ENCODE measurements around the gene SPAG5.
"Not testable (repeated sequence)": the region's sequence is repeated elsewhere in the genome, so short reads cannot be mapped to it uniquely, and the experiment has no call there.

The SPAG5 gene

DNA sequence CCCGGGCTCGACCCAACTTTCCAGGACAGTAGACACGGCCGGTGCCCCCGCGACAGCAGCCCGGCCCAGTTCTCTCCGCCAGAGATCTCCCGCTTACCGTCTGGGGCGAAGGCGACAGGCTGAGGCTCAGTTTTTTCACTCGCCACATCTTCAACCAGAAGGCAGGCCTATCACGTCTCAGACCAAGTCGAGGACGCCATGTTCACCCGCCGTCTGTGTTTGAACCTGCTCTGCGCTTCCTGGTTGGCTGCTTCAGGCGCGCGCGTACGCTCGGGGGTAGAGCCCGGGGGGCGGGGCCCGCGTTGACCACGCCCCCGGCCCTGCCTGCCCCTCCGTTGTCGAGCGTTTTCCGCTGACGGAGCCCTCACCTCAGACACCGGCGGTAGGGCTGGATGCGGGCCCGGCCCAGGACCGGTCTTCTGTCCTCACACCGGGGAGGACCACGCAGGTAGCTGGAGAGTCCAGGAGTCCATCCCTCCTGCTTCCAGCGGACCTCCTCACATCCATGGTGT lies at the start of gene SPAG5:
SPAG5 (minus strand) TSS at position 227 of the 512 bp plus-strand sequence; CDS start at position 148, 79 bp downstream.
- peak; percentile 85 for DNase-seq

DNA sequence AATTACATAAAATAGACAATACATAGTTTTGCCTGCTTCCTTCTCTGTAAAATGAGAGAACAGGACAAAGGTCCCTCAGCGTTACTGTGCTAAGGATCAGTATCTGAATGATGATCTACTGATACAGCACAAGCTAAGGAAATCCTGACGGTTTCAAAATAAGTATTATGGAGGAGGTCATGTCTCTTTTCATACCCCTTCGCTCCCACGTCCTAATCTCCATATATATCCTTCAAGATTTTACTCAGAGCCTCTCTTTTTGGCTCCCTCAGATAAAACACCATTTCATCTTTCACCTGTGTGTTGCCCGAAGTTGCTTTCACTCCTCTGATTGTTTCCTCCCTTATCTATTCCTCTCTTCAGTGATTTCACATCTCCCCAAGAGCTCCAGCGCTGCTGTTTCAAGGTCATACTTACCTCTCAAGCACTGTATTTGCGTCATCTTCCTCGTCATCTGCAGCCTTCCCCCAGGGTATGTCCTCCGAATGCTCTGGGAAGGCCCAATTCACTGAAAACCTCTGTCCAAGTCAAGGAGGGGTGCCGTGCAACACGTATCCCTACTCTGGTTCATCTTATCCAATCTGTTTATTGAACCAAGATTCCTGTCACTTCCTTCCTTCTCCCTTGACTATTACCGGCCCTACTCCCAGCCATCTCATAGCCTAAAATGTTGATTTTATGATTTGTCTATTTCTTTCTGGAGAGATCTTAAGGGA lies 47.4 kb upstream of the SPAG5 start:
- no peak for DNase-seq

DNA sequence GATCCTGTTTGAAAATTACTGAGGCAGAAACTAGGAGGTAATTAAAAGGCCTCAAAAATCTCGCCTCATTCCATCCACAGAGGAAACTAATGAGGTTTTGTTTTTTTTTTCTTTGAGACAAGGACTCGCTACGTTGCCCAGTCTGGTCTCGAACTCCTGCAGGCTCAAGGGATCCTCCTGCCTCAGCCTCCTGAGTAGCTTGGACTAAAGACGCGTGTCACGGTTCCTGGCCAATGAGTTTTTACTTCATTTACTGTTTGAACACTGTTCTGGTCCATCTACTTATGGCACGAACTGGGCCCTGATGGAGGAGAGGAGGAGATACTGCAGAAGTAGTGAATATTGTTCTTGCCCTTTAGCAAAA lies 46.7 kb upstream of the SPAG5 start:
- DNase-seq, result no peak

DNA sequence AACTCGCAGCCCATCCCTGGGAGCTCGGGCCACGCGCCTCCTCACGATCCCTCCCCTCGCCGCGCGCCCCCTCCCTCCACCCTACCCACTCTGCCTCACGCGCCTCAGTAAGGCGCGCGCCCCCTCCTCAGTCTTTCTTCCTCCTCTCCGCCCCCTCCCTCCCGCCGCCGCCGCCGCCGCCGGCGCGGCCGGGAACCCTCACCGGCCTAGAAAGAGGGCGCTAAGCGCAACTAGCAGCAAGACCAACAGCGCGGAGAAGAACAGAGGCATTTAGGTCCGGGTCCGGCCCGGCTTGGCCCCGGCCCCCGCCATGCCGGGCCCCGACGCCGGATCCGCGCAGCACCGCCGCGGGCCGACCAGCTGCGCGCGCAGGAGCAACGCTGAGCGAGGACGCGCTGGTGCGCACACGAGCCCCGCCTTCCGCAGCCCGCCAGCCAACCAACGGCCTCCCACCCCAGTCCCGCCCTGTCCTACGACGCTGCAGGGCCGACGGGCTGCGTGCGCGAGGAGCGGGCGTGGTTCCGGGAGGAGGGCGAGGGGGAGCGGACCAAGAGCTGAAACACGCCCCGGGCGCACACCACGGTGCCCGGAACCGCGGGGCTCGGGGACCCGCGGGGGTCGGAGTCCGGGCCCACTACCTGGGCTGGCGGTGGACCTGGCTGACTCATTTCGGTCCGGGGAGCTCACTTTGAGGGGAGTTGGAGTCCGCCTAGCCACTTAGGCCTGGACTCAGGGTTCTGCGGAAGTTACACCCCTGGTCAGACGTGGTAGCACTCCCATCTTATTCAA lies 46.2 kb upstream of the SPAG5 start, which contains the start of gene BLTP2:
BLTP2 (minus strand) TSS at position 372 of the 789 bp plus-strand sequence; CDS start at position 270, 102 bp downstream.
- DNase-seq, result peak; percentile 89

DNA sequence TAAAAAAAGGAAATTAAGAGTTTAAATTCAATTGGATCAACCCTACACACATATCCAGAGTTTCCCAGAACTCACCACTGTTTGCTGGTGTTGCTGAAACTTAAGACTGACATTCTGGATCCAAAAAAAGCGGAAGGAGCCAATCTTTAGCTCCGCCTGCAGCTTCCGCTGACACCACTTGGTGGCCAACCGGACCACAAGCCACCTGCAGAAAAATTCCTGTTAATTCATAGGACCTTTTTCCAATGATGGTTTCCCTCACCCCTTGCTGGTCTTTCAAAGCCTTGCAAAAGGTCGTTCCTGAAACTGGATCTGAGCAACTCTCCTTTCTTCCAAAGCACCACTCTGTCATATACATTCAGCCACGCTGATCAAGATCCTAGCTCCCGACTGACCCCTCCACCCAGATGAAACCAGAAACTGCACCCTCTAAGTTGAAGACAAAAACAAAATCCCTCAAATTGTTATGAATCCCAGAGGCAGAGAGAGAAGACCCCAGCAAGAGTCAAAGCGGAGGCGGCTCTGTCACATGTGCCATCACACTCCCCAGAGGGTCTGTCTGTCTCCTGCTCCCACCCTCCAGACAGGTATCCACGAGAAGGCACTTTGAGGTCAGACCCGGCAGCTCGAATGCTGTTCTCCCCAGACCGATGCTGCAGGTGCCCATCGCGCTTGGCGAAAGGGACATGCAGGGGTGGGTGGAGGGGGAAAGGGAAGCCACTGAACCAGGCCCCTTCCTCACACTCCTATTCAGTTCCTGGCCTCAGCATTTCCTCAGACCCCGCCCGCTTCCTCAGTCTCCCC lies 45.4 kb upstream of the SPAG5 start:
- DNase-seq, result peak; percentile 46

DNA sequence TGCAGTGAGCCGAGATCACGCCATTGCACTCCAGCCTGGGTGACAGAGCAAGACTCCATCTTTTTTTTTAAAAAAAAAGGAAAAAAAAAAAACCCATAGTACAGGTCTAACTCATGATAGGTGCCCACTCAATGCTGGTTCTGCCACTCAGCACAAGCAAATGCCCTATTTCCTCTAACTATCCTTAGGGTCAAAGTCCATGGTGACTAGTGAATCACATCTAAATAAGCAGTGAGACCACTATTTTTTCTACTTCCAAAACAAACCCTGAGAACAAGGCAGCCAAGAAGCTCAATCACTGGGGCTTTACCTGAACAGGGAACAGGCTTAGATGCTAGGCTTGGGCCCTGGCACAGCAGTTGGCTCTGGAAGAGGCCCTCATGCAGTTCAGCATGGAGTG lies 42.8 kb upstream of the SPAG5 start:
- DNase-seq, result no peak

DNA sequence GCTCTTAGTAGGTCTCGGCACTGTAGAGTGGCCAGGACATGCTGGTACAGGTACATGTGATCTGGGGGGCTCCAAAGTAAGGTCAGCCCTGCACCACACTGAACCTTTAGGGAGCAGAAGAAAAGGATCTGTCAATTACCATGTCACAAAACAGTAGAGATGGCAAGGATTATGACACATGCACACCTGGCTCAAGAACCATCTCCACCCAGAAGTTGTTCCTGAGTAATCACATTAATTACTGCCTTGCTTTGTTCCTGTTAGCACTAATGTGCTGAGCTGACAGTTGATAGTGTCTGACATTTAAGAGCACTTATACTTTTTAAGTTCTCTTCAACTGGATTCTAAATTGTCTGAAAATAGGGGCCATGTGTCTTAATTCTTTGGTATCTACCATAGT lies 36.7 kb upstream of the SPAG5 start:
- no peak for DNase-seq

DNA sequence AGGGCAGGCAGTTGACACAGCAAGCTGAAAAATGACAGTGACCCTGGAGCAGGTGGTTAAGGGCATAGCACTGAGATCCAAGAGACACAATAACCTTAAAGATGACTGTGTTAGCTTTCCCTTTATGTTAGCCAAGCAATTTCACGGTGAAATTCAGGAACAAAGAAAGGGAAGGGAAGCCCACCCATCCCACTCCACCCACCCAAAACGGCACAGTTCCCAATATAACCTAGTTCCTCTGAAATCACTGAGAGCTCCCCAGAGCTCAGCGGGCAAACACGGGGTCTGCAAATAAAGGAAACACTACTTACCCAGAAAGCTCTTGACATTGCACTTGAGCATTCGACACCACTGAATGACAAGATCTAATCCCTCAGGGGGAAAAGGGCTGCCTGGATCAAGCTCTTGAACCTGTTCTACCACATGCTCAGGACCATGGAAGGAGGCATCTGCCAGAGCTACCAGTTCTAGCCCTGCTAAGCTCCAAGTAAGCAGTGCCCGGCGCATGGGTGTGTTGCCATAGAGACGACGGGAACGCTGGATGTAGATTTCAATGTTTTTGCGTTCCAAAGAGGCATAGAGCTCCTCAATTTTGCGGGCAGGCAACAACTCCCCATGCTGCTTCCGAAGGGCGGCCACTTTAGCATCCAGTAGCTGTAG lies 35.5 kb upstream of the SPAG5 start:
- no peak for DNase-seq

GRCh38 chr17:28626818-28627217 lies 28.0 kb upstream of the SPAG5 start:
- DNase-seq, result no peak

DNA sequence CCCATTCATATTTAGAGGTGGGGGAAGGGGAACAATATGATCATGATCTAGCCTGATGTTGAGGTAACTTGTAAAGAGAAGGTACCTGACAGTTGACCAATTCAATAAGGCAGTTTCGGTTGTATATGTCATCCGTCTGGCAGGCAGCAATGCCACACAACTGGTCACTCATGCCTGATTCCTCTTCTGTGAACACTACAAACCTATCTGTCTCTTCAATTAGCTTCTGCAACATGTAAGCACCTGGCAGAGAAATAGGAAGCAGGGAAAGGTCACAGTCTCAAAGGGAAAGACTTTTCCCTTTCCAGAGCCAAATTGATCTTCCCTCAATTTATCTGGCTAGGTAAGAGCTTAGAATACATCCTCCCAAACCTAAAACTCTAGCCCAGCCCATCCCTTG lies 25.3 kb upstream of the SPAG5 start:
- no peak for DNase-seq

GRCh38 chr17:28623696-28624095 lies 24.9 kb upstream of the SPAG5 start:
- no peak for DNase-seq

DNA sequence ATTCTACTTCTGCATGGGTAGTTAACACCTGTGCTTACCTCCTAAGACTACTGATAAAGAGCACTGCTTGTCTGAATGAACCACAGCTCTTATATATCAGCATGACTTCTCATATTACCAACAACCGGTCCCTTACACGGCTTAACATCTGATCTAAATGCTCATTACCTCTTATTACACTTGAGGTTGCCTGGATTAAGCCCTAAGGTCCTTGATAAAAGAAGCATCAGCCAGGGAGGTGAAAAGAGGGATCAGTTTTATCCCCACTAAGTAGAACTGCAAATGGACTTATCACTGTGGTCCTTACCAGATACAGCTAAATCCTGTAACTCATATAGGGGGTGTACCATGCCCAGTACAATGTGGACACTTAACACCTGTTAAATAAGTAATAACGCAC lies 23.4 kb upstream of the SPAG5 start:
- no peak for DNase-seq

- DNase-seq, result no peak
These were observed 21.2 kb upstream of the SPAG5 start for GRCh38 chr17:28620010-28620409.

- DNase-seq, result no peak
These were observed 19.6 kb upstream of the SPAG5 start for GRCh38 chr17:28618464-28618863.

- DNase-seq, result no peak
These were observed 17.5 kb upstream of the SPAG5 start for GRCh38 chr17:28616281-28616680.

DNA sequence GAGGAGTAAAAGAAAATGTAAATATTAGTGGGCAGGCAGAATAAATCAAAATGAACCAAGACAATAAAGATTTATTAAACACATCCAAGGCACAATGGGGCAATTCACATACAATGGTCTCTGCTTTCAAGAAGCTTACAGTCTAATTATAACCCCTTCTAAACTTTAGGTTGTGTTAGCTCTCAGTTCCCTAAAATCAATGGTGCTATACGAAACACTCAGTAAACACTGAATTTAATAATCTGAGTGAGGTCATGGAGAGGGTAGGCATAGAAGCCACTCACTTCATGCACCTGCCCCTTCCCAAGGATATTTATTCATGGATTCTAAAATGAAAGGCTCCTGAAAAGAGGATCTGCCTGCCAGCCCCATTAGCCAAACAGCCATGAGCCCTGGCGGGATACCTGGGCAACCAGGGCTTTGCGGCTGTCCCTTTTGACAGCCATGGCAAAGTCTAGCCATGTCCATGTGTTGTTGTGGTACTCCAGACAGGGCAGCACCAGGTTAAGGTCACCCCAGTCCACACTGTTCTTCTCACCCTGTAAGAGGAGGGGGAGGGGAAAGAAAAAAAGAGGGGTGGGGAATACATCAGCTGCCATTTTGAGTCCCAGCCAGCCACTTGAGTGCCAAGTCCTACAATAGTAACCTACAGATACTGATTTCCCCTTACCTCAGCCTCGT lies 16.6 kb upstream of the SPAG5 start:
- DNase-seq, result no peak

- DNase-seq, result no peak
These were observed 15.1 kb upstream of the SPAG5 start, which contains the start of gene RSKR for GRCh38 chr17:28613931-28614381. TSS of gene RSKR (minus strand) at chr17:28614185. CDS start at chr17:28614161, 24 bp downstream.

- DNase-seq, result no peak
These were observed 14.4 kb upstream of the SPAG5 start for GRCh38 chr17:28612936-28613872.

DNA sequence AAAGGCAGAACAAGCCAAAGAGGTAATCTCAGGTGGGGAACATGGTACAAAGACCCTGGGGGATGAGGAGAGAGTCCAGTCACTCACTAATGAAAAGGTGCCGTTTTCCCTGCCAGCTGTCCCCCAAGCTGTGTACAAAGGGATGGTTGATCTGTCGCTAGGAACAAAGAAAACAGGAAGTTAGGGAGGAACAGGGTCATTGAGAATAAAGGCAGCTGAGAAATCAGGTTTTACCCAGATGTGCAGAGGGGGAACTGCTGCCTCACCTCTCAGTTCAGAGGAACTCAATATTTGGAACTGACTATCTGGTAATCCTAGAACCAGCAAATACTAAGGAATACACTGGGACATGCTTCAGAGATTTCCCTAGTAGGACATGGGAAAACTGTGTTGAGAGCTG lies 13.7 kb upstream of the SPAG5 start:
- DNase-seq, result no peak

GRCh38 chr17:28610376-28610775 lies 11.6 kb upstream of the SPAG5 start:
- DNase-seq, result no peak

DNA sequence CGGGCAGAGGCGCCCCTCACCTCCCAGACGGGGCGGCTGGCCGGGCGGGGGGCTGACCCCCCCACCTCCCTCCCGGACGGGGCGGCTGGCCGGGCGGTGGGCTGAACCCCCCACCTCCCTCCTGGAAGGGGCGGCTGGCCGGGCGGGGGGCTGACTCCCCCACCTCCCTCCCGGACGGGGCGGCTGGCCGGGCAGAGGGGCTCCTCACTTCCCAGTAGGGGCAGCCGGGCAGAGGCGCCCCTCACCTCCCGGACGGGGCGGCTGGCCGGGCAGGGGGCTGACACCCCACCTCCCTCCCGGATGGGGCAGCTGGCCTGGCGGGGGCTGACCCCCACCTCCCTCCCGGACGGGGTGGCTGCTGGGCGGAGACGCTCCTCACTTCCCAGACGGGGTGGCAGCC lies 5.2 kb upstream of the SPAG5 start:
- DNase-seq, result not testable (repeated sequence)

Data from amniotic stem cell (primary cell).